PC-3 (cell line): Measurements from ENCODE around the gene AFTPH. TPM values are rescaled to one million over a fixed set of nuclear protein-coding genes. Genes with fewer than 3 reads are reported as not detected.

ENCODE experiments used
- ATAC-seq: fragments of 200-7000 bp; cut with Tn5 transposase; 2 replicates; pipeline ENCODE4 v1.9.1; 2020; ENCODE audit warnings: mild to moderate bottlenecking, moderate library complexity
- BruUV-seq: library from RNA; stranded (reverse); fragments of 400-500 nt; replicated peaks from 2 replicates; lab custom pipeline; 2021; lab: Mats Ljungman, UMichigan
- CTCF ChIA-PET: fragments of 300-600 bp; sonication (Branson Sonifier 250); formaldehyde crosslinking; loops from one replicate; lab custom pipeline; 2022; ENCODE audit warnings: antibody characterized with exemption; lab: Charles Lee
- POLR2A ChIA-PET: fragments of 300-600 bp; sonication (Branson Sonifier 250); formaldehyde crosslinking; loops from one replicate; lab custom pipeline; 2022; ENCODE audit warnings: antibody characterized with exemption; ENCODE audit not compliant: unreplicated experiment; lab: Charles Lee
- DNase-seq: peaks from one replicate; pipeline ENCODE4 v3.0.0-alpha.2; 2015
- H2AFZ ChIP-seq: fragments of 300-600 bp; sonication (generic); 2 replicates; pipeline ENCODE4 v1.6.0; 2016; ENCODE audit warnings: antibody characterized with exemption, low read length
- H3F3A ChIP-seq: fragments of 300-600 bp; sonication (generic); one replicate; pipeline ENCODE4 v1.6.0; 2017; ENCODE audit warnings: antibody characterized with exemption, low read length, control low read depth, mild to moderate bottlenecking; ENCODE audit not compliant: unreplicated experiment
- H3K27ac ChIP-seq: fragments of 300-600 bp; sonication (generic); 2 replicates; pipeline ENCODE4 v1.5.1; 2016; ENCODE audit warnings: mild to moderate bottlenecking, low read length
- H3K27me3 ChIP-seq: fragments of 300-600 bp; sonication (generic); 2 replicates; pipeline ENCODE4 v1.6.1; 2016; ENCODE audit warnings: low read length, mixed read lengths
- H3K36me3 ChIP-seq: fragments of 300-600 bp; sonication (generic); 2 replicates; pipeline ENCODE4 v1.6.1; 2016; ENCODE audit warnings: low read depth, mixed run types, low read length, mixed read lengths
- H3K4me1 ChIP-seq: fragments of 300-600 bp; sonication (generic); 2 replicates; pipeline ENCODE4 v1.5.1; 2016; ENCODE audit warnings: low read length; ENCODE audit not compliant: insufficient read depth
- H3K4me2 ChIP-seq: fragments of 300-600 bp; sonication (generic); 2 replicates; pipeline ENCODE4 v1.6.0; 2016; ENCODE audit warnings: low read length
- H3K4me3 ChIP-seq: fragments of 300-600 bp; sonication (generic); 2 replicates; pipeline ENCODE4 v1.5.1; 2016; ENCODE audit warnings: mild to moderate bottlenecking, low read length, mixed read lengths
- H3K79me2 ChIP-seq: fragments of 300-600 bp; sonication (generic); 2 replicates; pipeline ENCODE4 v1.6.1; 2017; ENCODE audit warnings: low read length, mixed read lengths
- H3K9ac ChIP-seq: fragments of 300-600 bp; sonication (generic); 2 replicates; pipeline ENCODE4 v1.6.0; 2016; ENCODE audit warnings: mild to moderate bottlenecking, low read length
- H3K9me2 ChIP-seq: fragments of 300-600 bp; sonication (generic); replicated peaks from 2 replicates; pipeline ENCODE4 v1.6.1; 2016; ENCODE audit warnings: mixed run types, low read length, mixed read lengths
- H3K9me3 ChIP-seq: fragments of 300-600 bp; sonication (generic); 2 replicates; pipeline ENCODE4 v1.6.1; 2016; ENCODE audit warnings: low read length, mixed read lengths
- H4K20me1 ChIP-seq: fragments of 300-600 bp; sonication (generic); 2 replicates; pipeline ENCODE4 v1.6.1; 2016; ENCODE audit warnings: low read length, mixed read lengths
- EZH2 ChIP-seq: fragments of 300-600 bp; sonication (generic); IDR thresholded peaks from one replicate; pipeline ENCODE4 v1.6.1; 2017; ENCODE audit warnings: antibody characterized with exemption, mild to moderate bottlenecking, low read length; ENCODE audit not compliant: unreplicated experiment
- EZH2phosphoT487 ChIP-seq: fragments of 300-600 bp; sonication (generic); IDR thresholded peaks from 2 replicates; pipeline ENCODE4 v1.6.1; 2018; ENCODE audit warnings: mild to moderate bottlenecking, antibody characterized with exemption, low read length, borderline replicate concordance
- intact Hi-C: fragments of 100-400 bp; cut with micrococcal nuclease; formaldehyde crosslinking; loops from 2 replicates; pipeline ENCODE4 v1.9.0; 2023
- total RNA-seq: library from RNA; depleted of rRNA; stranded (reverse); fragments of >200 nt; gene quantifications from 2 replicates; pipeline ENCODE4 v1.2.3, GENCODE V29; 2014
- TF ChIP-seq, protein P1 (sequence below): fragments of 300-600 bp; sonication (generic); conservative IDR thresholded peaks from 2 replicates; pipeline ENCODE4 v1.5.1; 2017; ENCODE audit warnings: antibody characterized with exemption, low read depth, mild to moderate bottlenecking, low read length

The AFTPH gene
- total RNA-seq, 1 experiment from 2014 or later: 26.6 TPM

- H3K79me2 ChIP-seq: peaks cover 25% of the 10 kb centered on the region
- no peaks in the 10 kb centered on the region for H4K20me1 ChIP-seq
- no peak overlapping the region for H3K4me2 ChIP-seq
- no peaks in the 10 kb centered on the region for H3K27me3 ChIP-seq
- ChIA-PET CTCF (no interaction called here), POLR2A (no interaction called here)
- intact Hi-C loops: no loop called here
- ATAC-seq: no peak
- TF ChIP-seq EZH2phosphoT487 (no peak), EZH2 (no peak)
- TF ChIP-seq, protein P1, sequence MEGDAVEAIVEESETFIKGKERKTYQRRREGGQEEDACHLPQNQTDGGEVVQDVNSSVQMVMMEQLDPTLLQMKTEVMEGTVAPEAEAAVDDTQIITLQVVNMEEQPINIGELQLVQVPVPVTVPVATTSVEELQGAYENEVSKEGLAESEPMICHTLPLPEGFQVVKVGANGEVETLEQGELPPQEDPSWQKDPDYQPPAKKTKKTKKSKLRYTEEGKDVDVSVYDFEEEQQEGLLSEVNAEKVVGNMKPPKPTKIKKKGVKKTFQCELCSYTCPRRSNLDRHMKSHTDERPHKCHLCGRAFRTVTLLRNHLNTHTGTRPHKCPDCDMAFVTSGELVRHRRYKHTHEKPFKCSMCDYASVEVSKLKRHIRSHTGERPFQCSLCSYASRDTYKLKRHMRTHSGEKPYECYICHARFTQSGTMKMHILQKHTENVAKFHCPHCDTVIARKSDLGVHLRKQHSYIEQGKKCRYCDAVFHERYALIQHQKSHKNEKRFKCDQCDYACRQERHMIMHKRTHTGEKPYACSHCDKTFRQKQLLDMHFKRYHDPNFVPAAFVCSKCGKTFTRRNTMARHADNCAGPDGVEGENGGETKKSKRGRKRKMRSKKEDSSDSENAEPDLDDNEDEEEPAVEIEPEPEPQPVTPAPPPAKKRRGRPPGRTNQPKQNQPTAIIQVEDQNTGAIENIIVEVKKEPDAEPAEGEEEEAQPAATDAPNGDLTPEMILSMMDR: no peak
- no peaks in the 10 kb centered on the region for H3K4me1 ChIP-seq
- no TSS peak for BruUV-seq
- DNase-seq: no peak
- peaks cover 12% of the 10 kb centered on the region; the same call in 1 of the 2 replicates for H3K36me3 ChIP-seq
- no peak overlapping the region for H3K27ac ChIP-seq
- no peaks in the 10 kb centered on the region for H3K9me2 ChIP-seq
- no peaks in the 10 kb centered on the region for H3K9me3 ChIP-seq
- no peak overlapping the region for H3K9ac ChIP-seq
- H3K4me3 ChIP-seq: no peak overlapping the region
- H2AFZ ChIP-seq: no peak overlapping the region
- H3F3A ChIP-seq: no peaks in the 10 kb centered on the region
These were observed 42.0 kb downstream of the AFTPH start for GRCh38 chr2:64565949-64566710.

DNA sequence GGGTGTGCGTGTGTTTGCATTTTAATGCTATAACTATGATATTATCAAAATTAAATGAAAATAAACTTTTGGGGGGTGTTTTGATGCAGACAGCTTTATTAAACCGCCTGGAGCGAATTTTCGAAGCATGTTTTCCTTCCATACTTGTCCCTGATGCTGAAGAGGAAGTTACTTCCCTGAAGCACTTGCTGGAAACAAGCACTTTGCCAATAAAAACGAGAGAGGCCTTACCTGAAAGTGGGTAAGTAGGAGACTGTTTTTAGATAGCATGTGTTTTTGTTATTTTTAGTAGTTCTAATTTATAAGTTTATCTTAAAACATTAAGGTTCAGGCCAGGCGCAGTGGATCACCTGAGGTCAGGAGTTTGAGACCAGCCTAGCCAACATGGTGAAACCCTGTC, 43.3 kb downstream of the AFTPH start:
- H3K79me2 ChIP-seq: peaks cover 22% of the 10 kb centered on the region
- BruUV-seq: no TSS peak
- DNase-seq (no peak), ATAC-seq (no peak)
- no peaks in the 10 kb centered on the region for H3K4me1 ChIP-seq
- no peak overlapping the region for H3K9ac ChIP-seq
- ChIA-PET CTCF (no interaction called here), POLR2A (no interaction called here)
- intact Hi-C loops: no loop called here
- H3K27ac ChIP-seq: no peak overlapping the region
- H3K4me3 ChIP-seq: no peak overlapping the region
- H3K36me3 ChIP-seq: peaks cover 12% of the 10 kb centered on the region; the same call in 1 of the 2 replicates
- no peaks in the 10 kb centered on the region for H3K9me2 ChIP-seq
- no peaks in the 10 kb centered on the region for H4K20me1 ChIP-seq
- no peak overlapping the region for H2AFZ ChIP-seq
- no peaks in the 10 kb centered on the region for H3K9me3 ChIP-seq
- no peaks in the 10 kb centered on the region for H3F3A ChIP-seq
- H3K4me2 ChIP-seq: no peak overlapping the region
- TF ChIP-seq EZH2 (no peak), EZH2phosphoT487 (no peak)
- TF ChIP-seq, protein P1: no peak
- H3K27me3 ChIP-seq: no peaks in the 10 kb centered on the region

DNA sequence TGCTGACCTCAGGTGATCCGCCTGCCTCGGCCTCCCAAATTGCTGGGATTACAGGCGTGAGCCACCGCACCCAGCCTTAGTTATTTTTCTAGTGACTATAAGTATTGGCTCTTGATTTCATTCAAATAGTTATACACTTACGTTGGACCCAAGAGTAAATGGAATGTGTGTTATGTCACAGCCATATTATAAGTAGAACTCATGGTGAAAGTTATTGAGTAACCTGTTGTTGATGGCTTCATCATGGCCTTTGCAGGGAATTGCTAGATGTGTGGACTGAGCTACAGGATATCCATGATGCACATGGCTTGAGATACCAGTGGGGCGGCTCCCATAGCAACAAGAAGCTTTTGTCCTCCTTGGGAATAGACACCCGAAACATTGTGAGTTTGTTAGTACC, 44.7 kb downstream of the AFTPH start:
- H3K4me2 ChIP-seq: no peak overlapping the region
- H3F3A ChIP-seq: no peaks in the 10 kb centered on the region
- no TSS peak for BruUV-seq
- TF ChIP-seq EZH2phosphoT487 (no peak), EZH2 (no peak)
- TF ChIP-seq, protein P1: no peak
- H3K79me2 ChIP-seq: 0 out of 2 replicates have a peak, but pooled peaks cover 8% of the 10 kb centered on the region
- H3K9me3 ChIP-seq: no peaks in the 10 kb centered on the region
- no peak overlapping the region for H3K4me3 ChIP-seq
- no peak for ATAC-seq
- no peak for DNase-seq
- H2AFZ ChIP-seq: no peak overlapping the region
- no peaks in the 10 kb centered on the region for H3K9me2 ChIP-seq
- CTCF ChIA-PET: no interaction called here
- H3K27me3 ChIP-seq: no peaks in the 10 kb centered on the region
- POLR2A ChIA-PET: no interaction called here
- no peaks in the 10 kb centered on the region for H3K4me1 ChIP-seq
- no peak overlapping the region for H3K9ac ChIP-seq
- intact Hi-C loops: no loop called here
- H3K36me3 ChIP-seq: peaks cover 15% of the 10 kb centered on the region; the same call in 1 of the 2 replicates
- no peaks in the 10 kb centered on the region for H4K20me1 ChIP-seq
- H3K27ac ChIP-seq: no peak overlapping the region
